ENCODE results near the gene SLC13A3.

SLC13A3 gene

DNA sequence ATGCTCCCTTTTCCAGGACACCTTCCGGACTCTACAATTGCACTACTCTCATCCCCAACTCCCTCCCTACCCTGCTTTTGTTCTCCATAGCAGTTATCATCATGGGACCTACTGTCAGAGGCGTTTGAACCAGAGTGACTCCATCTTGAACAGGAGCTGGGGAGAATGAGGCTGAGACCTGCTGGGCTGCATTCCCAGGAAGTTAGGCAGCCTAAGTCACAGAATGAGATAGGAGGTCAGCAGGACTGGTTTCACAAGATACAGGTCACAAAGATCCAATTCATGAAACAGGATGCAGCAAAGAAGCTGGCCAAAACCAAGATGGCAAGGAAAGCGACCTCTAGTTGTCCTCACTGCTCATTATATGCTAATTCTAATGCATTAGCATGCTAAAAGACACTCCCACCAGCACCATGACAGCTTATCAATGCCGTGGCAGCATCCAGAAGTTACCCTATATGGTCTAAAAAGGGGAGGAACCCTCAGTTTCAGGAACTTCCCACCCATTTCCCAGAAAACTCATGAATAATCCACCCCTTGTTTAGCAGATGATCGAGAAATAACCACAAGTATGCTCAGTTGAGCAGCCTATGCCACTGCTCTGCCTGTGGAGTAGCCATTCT is 15.6 kb downstream of the SLC13A3 start:
- DNase-seq (ENCODE audit: low read depth), result no peak

DNA sequence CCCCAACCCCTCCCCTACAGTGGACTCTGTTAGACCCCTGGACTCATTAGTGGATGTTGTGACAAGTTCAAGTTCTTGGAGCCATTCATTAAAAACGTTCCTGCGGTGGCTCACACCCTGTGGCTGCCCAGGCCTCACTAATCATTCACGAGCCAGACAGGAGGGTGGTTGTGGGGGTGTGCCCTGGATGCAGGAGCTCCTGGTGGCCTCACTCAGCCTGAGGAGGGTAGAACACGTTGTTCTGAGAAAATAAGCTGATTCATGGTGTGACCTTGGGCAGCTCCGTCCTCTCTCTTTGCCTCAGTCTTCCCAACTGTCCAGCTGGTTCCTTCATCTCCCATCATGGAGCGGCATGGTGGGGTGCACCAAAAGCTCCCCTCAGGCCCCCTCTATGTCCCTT is 16.7 kb downstream of the SLC13A3 start:
- no peak for DNase-seq (ENCODE audit: low read depth)

- no peak for DNase-seq (ENCODE audit: low read depth)
Measured at GRCh38 chr20:46631874-46632446, 19.3 kb downstream of the SLC13A3 start.

- peak; percentile 15 for DNase-seq (ENCODE audit: low read depth)
Measured at GRCh38 chr20:46631212-46631869, 19.9 kb downstream of the SLC13A3 start.

DNA sequence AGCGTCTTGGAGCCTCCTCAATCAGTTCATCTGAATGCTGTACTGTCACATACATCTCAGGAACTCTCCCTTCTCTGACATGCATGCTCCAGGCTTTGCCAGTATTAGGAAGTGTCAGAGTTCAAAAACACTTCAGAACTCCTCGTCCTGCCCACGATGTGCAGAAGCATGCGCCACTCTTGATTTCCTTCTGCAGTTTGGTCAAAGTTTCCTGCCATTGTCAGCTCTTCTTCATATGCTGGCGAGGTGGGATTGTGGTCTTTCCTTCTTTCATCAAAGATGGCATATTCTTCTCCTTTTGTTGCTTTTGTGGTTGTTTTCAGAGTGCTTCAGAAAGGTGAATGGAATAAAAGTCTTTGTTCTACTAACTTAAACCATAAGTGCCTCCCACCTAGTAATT is 21.0 kb downstream of the SLC13A3 start:
- no peak for DNase-seq (ENCODE audit: low read depth)

DNA sequence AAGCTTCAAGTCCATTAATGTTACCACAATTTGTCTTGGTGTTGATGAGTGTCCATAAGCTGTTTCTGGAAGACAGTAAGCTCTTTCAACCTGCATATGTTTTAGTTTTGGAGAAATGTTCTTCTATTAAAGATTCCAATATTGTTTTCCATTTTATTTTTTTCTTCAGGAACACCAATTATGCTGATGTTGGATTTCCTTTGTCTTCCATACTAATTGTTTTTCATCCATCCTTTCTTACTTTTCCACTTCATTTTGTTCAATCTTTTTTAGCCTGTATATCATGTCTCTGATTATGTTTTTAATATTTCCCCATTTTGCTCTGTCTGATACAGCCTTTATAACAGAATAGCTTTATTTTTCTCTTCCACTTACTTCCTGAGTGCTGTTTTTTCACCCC is 21.9 kb downstream of the SLC13A3 start:
- no peak for DNase-seq (ENCODE audit: low read depth)

GRCh38 chr20:46627234-46627633 is 24.0 kb downstream of the SLC13A3 start:
- DNase-seq (ENCODE audit: low read depth), result no peak

DNA sequence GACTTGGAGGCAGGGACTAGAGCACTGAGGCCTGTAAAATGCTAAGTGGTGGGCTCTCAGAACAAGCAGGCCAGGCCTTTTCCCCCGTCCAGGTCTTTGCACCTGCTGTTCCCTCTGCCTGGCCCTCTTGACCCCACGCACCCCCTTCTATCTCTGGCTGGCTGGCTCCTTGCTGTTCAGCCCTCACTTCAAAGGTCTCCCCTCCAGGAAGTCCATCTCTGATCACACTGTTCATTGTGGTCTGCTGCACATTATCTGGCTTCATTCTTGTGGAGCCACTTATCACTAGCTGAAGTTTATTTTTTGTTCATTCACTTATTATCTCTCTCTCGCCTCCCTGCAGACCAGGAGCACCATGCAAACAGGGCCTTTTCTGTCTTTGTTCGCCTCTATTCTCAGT is 24.5 kb downstream of the SLC13A3 start:
- DNase-seq (ENCODE audit: low read depth), result no peak

DNA sequence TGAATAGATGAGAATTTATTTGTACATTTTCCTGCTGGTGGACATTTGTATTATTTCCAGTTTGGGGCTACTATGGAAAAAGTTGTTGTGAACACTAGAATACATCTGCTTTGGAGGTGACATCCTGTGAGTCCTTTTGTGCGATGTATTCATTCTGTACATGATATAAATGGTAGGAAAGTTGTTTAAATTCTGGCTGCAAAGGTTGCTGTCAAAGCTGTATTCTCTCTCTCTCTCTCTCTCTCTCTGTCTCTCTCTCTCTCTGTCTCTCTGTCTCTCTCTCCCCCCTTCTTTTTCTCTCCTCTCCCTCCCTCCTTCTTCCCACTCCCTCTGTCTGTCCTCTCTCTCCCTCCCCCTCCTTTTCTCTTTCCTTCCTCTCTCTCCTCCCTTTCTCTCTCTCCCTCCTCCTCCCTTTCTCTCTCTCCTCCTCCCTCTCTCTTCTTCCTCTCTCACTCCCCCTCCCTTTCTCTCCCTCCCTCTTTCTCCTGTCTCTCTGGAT is 25.3 kb downstream of the SLC13A3 start:
- DNase-seq (ENCODE audit: low read depth), result no peak

DNA sequence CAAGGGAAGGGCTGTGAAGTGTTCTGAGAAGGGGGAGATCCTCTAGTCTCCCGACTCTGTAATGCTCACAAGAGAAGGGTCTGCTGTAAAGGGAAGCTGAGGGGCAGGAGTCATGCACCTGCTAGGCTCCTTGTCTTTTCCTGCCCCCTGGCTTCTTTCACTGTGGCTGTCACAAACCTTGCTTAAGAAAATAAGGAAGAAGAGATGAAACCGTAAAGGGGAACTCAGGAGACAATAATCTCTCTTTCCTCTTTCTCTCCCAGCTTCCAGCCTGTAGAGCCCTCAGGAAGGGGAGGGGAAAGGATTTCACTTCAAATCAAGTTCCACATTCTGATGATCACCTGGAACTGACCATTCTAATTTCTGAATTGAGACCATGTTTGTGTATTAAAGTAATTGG is 26.3 kb downstream of the SLC13A3 start:
- DNase-seq (ENCODE audit: low read depth), result no peak

DNA sequence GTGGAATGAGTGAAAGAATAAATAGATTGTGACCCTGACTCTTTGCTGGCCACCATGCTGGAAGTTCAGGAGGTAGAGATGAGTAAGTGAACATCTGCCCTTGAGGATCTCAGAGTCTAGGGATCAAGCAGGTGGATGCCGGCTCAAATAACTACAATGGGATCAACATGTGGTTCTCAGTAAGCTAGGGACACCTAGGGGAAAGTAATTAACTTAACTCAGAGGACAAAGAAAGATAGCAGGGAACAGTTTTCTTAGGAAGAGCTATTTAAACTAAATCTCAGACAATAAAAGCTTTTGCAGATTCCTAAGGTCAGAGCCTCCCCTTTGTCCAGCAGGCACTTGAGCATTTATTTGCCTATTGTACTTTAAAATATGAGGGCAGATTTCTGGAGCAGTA is 29.1 kb downstream of the SLC13A3 start:
- no peak for DNase-seq (ENCODE audit: low read depth)

GRCh38 chr20:46621492-46621891 is 29.8 kb downstream of the SLC13A3 start:
- peak; percentile 81 for DNase-seq (ENCODE audit: low read depth)

DNA sequence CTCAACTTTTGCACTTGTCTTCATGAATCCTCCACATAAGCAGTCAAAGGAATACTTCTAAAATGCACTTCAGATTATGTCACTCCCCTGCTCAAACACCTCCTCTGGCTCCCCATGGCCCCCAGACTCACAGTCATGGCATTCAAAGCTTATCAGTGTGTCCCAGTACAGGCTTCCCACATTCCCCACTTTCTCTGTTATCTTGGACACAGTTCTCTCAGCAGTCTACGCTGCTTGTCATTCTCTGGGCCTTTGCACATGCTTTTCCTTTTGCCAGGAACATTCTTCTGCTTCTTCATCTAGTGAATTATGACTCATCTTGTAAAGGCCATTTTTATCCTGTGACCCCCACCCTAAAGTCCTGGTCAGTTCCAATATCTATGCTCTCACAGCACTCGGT is 31.8 kb downstream of the SLC13A3 start:
- DNase-seq (ENCODE audit: low read depth), result no peak

GRCh38 chr20:46618316-46619100 is 32.8 kb downstream of the SLC13A3 start:
- DNase-seq (ENCODE audit: low read depth), result no peak

DNA sequence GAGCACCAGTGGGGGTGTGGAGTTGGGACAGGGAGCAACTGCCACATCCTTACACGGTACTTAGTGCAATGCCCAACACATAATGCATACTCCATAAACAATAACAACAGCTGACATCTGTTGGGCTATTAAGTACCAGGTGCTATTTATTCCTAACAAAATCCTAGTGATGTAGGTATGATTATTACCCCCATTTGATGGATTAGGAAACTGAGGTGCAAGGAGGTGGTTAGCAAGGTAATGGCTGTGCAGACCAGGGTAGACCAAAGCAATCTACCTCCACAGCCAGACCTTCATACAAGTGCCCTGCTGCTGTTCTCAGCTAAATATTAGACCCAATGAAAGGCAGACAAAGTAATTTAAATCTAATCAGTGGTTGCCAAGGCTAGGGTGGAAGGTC is 36.8 kb downstream of the SLC13A3 start:
- DNase-seq (ENCODE audit: low read depth), result no peak

GRCh38 chr20:46610145-46610544 is 41.1 kb downstream of the SLC13A3 start:
- DNase-seq (ENCODE audit: low read depth), result no peak

DNA sequence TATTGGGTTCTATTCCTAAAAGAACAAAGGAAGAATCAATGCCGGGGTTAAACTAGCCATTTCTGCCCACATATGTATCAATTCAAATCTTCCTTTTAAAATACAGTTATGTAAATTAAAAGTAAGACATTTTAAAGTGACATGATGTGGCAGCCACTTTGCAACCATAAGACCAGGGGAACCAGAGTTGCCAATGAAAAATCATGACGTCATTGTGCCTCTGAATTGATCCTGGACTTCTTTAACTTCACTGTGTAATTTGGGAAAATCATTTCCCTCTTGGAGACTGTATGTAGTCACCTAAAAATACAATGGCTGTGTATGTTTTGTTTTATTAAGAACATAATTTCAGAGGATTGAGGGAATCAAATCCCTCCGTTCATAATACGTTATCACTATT is 42.2 kb downstream of the SLC13A3 start:
- DNase-seq (ENCODE audit: low read depth), result no peak

- no peak for DNase-seq (ENCODE audit: low read depth)
Measured at GRCh38 chr20:46607849-46608497, 43.3 kb downstream of the SLC13A3 start.

GRCh38 chr20:46607191-46607848 is 43.9 kb downstream of the SLC13A3 start:
- DNase-seq (ENCODE audit: low read depth), result no peak

DNA sequence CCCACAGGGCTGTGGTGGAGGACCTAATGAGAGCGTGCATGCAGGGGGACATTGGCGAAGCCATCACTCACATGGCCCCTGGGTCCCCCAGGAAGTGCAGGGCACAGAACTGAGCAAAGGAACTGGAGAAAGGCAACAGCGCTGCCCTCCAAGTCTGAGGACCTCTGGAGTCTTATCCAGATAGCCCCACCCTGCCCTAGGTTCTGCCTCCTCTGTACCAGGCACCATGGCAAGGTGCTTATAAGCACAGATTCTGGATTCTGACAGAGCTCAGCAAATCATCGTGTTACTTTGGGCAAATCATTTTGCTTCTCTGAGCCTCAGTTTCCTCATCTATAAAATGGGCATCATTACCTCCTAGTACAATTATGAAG is 44.5 kb downstream of the SLC13A3 start:
- no peak for DNase-seq (ENCODE audit: low read depth)

DNA sequence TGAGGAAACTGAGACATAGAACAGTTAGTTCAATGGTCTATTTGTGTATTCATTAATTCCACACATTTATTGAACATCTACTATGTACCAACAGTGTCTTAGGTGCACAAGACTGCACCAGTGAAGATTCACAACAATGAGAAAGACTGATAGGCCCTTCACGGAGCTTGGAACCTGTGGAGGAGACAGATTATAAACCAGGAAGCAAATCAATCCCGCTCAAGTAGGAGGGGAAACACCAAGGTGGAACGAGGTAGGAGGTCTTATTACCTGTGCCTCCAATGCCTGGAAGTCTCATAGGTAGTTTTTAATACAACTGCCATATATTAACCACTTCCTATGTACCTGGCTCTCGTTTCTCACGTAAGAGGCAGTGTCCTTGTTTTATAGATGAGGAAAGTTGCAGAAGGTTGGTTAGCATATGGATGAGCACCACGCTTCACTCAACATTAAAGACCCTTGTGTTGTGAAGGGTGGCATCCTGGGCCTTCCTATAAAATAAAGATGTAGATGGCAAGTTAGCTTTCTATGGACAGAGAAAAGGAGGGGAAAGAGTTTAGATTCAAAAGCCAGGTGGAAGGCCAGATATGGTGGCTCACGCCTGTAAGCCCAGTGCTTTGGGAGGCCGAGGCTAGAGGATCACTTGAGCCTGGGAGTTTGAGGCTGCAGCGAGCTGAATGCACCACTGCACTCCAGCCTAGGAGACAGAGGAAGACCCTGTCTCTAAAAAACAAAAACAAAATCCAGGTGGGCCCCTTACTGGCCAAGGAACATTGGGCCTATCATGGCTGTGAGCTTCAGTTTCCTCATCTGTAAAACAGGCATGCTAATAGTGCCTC is 45.1 kb downstream of the SLC13A3 start:
- DNase-seq (ENCODE audit: low read depth), result no peak
